ENCODE data around the gene NPM3.

The NPM3 gene

GRCh38 chr10:101773923-101774588 is 9.2 kb downstream of the NPM3 start:
- no peak for DNase-seq (ENCODE audit: low read depth in 1 of 2, low spot score in 1 of 2)
- H3K27me3 ChIP-seq (ENCODE audit: insufficient read depth, poor library complexity, severe bottlenecking) = peaks cover 43% of the 10 kb centered on the region
- TF ChIP-seq REST (IDR thresholded peaks at IDR 0.05; ENCODE audit: insufficient replicate concordance, low read depth) = no peak
- TF ChIP-seq CTCF (IDR thresholded peaks at IDR 0.05; ENCODE audit: insufficient read depth, low read length) = no peak
- no peak for TF ChIP-seq GABPA (IDR thresholded peaks at IDR 0.05; ENCODE audit: low read depth)
- TF ChIP-seq SPI1 (IDR thresholded peaks at IDR 0.05; ENCODE audit: borderline replicate concordance, low read depth) = no peak
- no peak for TF ChIP-seq POLR2AphosphoS5 (IDR thresholded peaks at IDR 0.05; ENCODE audit: low read depth)
- no peak overlapping the region for H3K27ac ChIP-seq (replicated peaks)
- no peak overlapping the region for H3K4me3 ChIP-seq (replicated peaks; ENCODE audit: insufficient read depth, low read length)

- no peak for DNase-seq (ENCODE audit: low read depth in 1 of 2, low spot score in 1 of 2)
- H3K27ac ChIP-seq (replicated peaks) = no peak overlapping the region
- no peak overlapping the region for H3K4me3 ChIP-seq (replicated peaks; ENCODE audit: insufficient read depth, low read length)
- H3K27me3 ChIP-seq (ENCODE audit: insufficient read depth, poor library complexity, severe bottlenecking) = peaks cover 43% of the 10 kb centered on the region
- TF ChIP-seq CTCF (IDR thresholded peaks at IDR 0.05; ENCODE audit: insufficient read depth, low read length) (no peak), SPI1 (IDR thresholded peaks at IDR 0.05; ENCODE audit: borderline replicate concordance, low read depth) (no peak)
These were observed 10.1 kb downstream of the NPM3 start for GRCh38 chr10:101772895-101773761.

- peaks cover 45% of the 10 kb centered on the region for H3K27me3 ChIP-seq (ENCODE audit: insufficient read depth, poor library complexity, severe bottlenecking)
- no peak for TF ChIP-seq GABPA (IDR thresholded peaks at IDR 0.05; ENCODE audit: low read depth)
- TF ChIP-seq CTCF (IDR thresholded peaks at IDR 0.05; ENCODE audit: insufficient read depth, low read length) = no peak
- no peak for DNase-seq (ENCODE audit: low read depth in 1 of 2, low spot score in 1 of 2)
- H3K27ac ChIP-seq (replicated peaks) = no peak overlapping the region
- no peak overlapping the region for H3K4me3 ChIP-seq (replicated peaks; ENCODE audit: insufficient read depth, low read length)
These were observed 11.0 kb downstream of the NPM3 start for GRCh38 chr10:101772017-101772894.

GRCh38 chr10:101771380-101771779 is 11.9 kb downstream of the NPM3 start:
- no peak for DNase-seq (ENCODE audit: low read depth in 1 of 2, low spot score in 1 of 2)
- Histone ChIP-seq H3K27ac (replicated peaks) (no peak overlapping the region), H3K4me3 (replicated peaks; ENCODE audit: insufficient read depth, low read length) (no peak overlapping the region), H3K27me3 (ENCODE audit: insufficient read depth, poor library complexity, severe bottlenecking) (peaks cover 41% of the 10 kb centered on the region)
- TF ChIP-seq CTCF (IDR thresholded peaks at IDR 0.05; ENCODE audit: insufficient read depth, low read length) = no peak
- TF ChIP-seq REST (IDR thresholded peaks at IDR 0.05; ENCODE audit: insufficient replicate concordance, low read depth) = no peak
- TF ChIP-seq POLR2AphosphoS5 (IDR thresholded peaks at IDR 0.05; ENCODE audit: low read depth) = no peak
- TF ChIP-seq SPI1 (IDR thresholded peaks at IDR 0.05; ENCODE audit: borderline replicate concordance, low read depth) = no peak
- TF ChIP-seq GABPA (IDR thresholded peaks at IDR 0.05; ENCODE audit: low read depth) = no peak
